LNCaP clone FGC (cell line): Measurements from ENCODE around the gene XCL1.
"Not testable (repeated sequence)": the region's sequence is repeated elsewhere in the genome, so short reads cannot be mapped to it uniquely, and the experiment has no call there.

Source experiments
- DNase-seq: peaks from one replicate; pipeline ENCODE4 v3.0.0-alpha.2; 2011; ENCODE audit warnings: low read depth
- H3K4me3 ChIP-seq: 2 replicates; pipeline ENCODE4 v1.5.1; 2011; ENCODE audit warnings: mild to moderate bottlenecking, low read depth, low read length, control low read depth
- CTCF ChIP-seq: IDR thresholded peaks from 2 replicates; pipeline ENCODE4 v1.5.1; 2012; ENCODE audit warnings: mild to moderate bottlenecking; ENCODE audit not compliant: control insufficient read depth, insufficient read depth; ENCODE audit errors: extremely low read depth

Gene XCL1

GRCh38 chr1:168576245-168576688 is at the start of gene XCL1:
TSS of gene XCL1 (plus strand) at chr1:168576605. CDS start at chr1:168576638, 33 bp downstream.
- not testable (repeated sequence) for DNase-seq, H3K4me3 ChIP-seq

- no peak overlapping the region for H3K4me3 ChIP-seq
- no peak for TF ChIP-seq CTCF
- no peak for DNase-seq
Measured at GRCh38 chr1:168529518-168529917, 46.9 kb upstream of the XCL1 start.

GRCh38 chr1:168531615-168532345 is 44.6 kb upstream of the XCL1 start:
- TF ChIP-seq CTCF: no peak
- no peak overlapping the region for H3K4me3 ChIP-seq
- no peak for DNase-seq

- no peak overlapping the region for H3K4me3 ChIP-seq
- no peak for TF ChIP-seq CTCF
- DNase-seq: no peak
Measured at GRCh38 chr1:168535536-168535935, 40.9 kb upstream of the XCL1 start.

- H3K4me3 ChIP-seq, DNase-seq: not testable (repeated sequence)
Measured at GRCh38 chr1:168540798-168541197, 35.6 kb upstream of the XCL1 start.

- not testable (repeated sequence) for H3K4me3 ChIP-seq
Measured at GRCh38 chr1:168542978-168543377, 33.4 kb upstream of the XCL1 start.

GRCh38 chr1:168543840-168544498 is 32.4 kb upstream of the XCL1 start, which contains the start of gene XCL2:
TSS of gene XCL2 (minus strand) at chr1:168543997. CDS start at chr1:168543964, 33 bp downstream.
- not testable (repeated sequence) for DNase-seq, H3K4me3 ChIP-seq

More at GRCh38 chr1:168542978-168543377, 33.4 kb upstream of the XCL1 start:
- DNase-seq: not testable (repeated sequence)

GRCh38 chr1:168545678-168546552 is 30.5 kb upstream of the XCL1 start:
- peak; percentile 71 for TF ChIP-seq CTCF
- DNase-seq, H3K4me3 ChIP-seq: not testable (repeated sequence)

GRCh38 chr1:168546553-168546895 is 29.9 kb upstream of the XCL1 start:
- DNase-seq, H3K4me3 ChIP-seq: not testable (repeated sequence)
